Stimulated activated CD4-positive, alpha-beta T cell treated with anti-CD3 and anti-CD28 coated beads, TNF-alpha, amount 100 ng/mL, for 4 hours (primary cell): Measurements from ENCODE around the gene INPP4A.
A peak's percentile ranks its signal among the peaks of the same experiment; 100 is the strongest.

Experiments
- DNase-seq, 3 experiments: peaks; one replicate each; pipeline ENCODE4 v3.0.0-alpha.2; 2020; ENCODE audit warnings: low read depth in 3 of 3

INPP4A gene

DNA sequence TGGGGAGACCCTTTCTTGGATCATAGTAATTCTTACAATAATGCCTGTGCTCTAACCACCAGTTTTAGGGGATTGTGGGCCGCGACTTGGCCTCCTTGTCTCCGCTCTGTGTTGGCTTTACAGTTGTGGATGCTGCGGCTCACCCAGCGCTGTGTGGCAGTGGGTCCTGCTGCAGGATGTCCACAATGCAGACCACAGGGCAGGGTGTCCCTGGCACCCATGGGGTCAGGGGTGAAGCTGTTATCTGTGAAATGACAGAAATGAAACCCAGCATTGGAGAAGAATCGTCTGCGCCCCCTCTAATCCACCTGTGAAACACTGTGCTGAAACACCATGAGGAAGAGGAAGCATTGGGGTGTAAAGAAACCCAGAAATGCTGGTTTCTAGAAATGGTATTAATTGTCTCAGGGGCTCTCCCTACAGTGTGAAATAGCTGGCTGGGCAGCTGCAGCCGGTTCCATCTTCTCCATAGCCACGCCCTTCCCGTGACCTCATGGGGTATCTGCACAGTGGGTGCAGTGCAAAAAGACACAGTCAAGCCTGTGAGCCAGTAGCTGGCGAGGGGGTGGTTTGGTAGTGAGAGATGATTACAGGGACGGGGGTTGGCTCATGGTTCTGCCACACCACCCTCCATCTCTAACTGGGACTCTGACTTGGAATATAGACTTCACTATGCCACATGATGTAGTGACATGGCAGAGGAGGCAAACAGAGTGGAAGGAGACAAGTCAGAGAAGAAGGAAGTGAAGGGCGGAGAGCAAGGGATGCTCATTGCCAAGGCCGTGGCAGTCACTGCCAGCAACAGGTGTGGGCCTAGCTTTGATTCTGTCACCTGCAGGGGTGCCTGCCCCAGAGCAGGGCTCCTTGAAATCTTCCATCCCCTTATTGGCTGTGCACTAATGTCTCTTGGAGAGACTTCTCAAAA is 16.2 kb downstream of the INPP4A start:
- DNase-seq: peak in 1 of 3 experiments; percentile 45

- DNase-seq: no peak
These were observed 16.9 kb downstream of the INPP4A start for GRCh38 chr2:98461498-98462049.

DNA sequence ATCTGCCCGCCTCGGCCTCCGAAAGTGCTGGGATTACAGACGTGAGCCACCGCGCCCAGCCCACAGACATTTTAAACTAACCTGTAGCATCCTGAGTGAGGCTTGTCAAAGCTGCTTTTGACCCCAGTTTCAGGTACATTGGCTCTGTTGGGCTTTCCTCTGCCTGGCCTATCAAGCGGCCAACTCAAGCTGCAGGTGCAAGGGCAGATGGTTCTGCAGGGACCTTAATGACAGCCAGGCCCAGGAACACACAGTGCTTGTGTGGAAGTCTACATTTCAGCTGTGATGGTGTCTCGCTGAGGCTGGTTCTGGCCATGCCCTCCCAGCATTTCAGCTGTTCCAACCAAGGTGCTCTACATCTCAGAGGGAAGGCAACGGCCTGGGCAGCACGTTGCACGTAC is 18.4 kb downstream of the INPP4A start:
- no peak for DNase-seq

- no peak for DNase-seq
These were observed 18.9 kb downstream of the INPP4A start for GRCh38 chr2:98463551-98463971.

DNA sequence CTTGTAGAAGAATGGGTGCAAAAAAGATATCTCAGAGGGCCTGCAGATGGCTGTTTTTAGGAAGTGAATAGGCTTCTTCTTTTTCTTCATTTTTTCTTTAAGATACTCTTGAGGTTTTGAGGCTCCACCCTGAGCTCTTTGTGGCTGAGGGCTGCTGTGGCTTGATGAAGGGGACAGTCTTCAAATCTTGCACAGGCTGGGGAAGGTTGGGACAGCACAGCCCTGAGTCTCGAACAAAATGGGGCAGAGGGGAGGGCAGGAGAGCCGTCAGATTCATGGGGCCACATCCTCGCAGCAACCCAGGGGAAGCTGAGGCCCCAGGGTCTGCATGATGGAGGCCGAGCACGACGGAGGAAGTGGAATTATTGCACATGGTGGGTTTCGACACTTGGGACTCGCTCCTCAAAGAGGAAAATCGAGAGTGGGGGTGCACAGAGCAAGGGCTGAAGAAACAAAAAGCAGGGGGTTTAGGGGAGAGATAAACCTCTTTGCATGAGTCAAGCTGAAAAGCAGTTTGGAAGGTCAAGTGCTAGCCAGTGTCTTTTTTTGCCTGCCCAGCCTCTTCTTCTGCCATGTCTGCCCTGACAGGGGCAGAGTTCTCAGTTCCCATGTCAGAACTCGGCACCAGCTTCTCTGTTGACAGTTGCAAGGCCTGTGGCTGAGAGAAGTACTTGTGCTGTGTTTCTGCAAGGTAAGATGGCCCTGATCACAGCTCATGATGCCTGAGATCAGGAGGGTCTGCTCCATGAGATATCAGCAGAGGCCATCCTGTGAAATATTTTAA is 19.5 kb downstream of the INPP4A start:
- DNase-seq: no peak

- DNase-seq: no peak
These were observed 20.2 kb downstream of the INPP4A start for GRCh38 chr2:98464772-98465310.

DNA sequence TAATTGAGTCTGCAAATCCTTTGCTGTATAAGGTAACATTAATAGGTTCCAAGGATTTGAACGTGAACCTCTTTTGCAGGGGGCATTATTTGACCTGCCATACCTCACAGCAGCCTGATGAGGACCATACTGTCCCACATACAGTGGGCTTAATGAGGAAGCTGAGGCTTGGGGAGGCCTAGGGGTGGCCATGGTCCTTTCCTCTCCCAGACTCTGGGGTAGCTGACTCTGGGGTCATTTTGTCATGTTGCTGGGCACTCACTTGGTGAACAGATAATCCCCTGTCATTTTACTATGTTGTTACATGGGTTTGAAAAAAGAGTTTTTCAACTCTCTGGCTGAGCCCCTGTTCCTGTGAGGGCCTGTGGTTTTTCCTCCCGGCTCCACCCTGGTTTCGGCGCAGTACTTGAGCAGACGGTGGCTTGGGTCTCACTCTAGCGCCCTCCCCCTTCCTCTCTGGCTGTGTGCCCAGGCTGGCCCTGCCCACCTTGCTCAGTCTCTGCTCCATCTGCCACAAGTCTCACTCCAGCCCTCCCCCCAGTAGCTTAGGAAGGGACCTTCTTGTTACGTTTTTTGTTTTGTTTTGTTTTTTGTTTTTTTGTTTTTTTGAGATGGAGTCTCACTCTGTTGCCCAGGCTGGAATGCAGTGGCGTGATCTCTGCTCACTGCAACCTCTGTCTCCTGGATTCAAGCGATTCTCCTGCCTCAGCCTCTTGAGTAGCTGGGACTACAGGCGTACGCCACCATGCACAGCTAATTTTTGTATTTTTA is 21.0 kb downstream of the INPP4A start:
- DNase-seq: no peak

DNA sequence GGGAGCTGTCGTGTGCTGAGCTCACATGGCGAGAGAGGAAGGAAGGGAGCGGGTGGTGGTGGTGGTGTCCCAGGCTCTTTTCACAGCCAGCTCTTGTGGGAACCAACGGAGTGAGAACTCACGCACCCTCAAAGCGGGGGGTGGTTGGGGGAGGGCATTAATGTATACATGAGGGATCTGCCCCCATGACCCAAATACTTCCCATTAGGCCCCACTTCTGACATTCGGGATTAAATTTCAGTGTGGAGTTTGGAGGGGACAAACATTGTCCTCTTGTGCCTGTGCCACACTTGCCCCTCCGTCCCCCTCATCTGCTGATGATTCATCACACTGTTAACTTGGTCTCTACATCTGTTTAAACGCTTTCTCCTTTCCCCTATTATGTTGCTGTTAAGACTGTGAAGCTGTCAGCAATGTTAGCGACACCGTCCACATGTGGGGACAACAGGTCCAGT is 22.5 kb downstream of the INPP4A start:
- no peak for DNase-seq

GRCh38 chr2:98467652-98468051 is 23.0 kb downstream of the INPP4A start:
- DNase-seq: no peak

DNA sequence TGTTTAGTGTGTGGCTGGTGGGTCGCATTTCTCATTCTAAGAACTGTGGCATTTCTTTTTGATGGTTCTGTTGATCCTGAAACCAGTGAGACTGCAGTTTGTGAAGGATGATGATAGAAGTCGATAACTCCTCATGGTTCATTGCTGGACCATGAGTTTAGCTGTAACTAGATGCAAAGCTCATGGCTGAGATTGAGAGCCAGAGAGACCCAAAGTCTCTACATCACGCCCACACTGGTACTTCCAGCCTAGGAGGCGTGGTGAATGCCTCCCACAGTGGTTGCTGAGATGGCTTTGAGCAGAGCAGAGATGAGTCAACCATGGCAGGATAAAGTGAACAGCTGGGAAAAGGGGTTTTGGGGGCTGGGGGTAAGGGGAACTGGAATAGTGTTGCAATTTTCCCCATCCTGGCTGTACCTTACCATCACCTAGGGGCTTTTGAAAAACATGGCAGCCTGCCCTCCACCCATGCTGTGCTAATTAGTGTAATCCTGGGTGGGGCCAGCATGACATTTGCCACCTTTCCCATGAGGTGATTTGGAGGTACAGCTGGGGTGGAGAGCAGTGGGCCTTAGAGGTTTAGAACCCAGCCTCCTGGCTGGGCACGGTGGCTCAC is 24.1 kb downstream of the INPP4A start:
- peak in 1 of 3 experiments; percentile 46 for DNase-seq

GRCh38 chr2:98469862-98470544 is 25.3 kb downstream of the INPP4A start:
- DNase-seq: no peak

GRCh38 chr2:98470851-98471255 is 26.2 kb downstream of the INPP4A start:
- no peak for DNase-seq

DNA sequence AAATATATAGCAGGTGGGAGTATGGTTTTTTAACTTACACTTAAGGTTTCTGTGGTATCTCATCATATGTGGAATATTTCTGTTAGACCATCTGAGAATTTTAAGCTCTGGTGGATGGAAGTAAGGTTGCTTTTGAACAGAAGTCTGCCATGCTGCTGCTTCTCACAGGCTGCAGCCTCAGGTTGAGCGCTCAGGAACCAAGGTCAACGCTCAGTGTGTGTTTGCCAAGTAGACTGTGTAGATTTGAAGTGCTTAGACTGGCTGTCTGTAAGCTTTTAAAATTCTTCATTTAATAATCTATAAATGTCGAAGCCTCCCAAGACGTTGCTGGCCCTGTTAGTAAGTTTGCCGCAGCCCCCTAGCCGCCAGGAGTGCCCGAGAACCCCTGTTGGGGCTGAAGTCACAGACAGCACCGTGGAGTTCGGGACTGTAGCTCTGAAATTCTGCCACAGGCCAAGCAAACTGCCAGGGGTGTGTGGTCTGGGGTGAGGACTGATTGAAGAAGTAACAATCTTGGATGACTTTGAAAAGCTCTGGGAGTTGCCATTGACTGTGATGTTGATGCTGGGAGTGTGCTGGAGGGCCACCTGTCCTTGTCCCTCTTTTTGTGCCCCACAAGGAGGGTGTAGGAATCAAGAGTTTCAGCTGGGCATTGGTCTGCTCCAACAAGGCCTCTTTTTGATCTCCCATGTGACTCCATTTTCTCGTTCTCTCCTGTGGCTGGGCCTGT is 26.9 kb downstream of the INPP4A start:
- no peak for DNase-seq

DNA sequence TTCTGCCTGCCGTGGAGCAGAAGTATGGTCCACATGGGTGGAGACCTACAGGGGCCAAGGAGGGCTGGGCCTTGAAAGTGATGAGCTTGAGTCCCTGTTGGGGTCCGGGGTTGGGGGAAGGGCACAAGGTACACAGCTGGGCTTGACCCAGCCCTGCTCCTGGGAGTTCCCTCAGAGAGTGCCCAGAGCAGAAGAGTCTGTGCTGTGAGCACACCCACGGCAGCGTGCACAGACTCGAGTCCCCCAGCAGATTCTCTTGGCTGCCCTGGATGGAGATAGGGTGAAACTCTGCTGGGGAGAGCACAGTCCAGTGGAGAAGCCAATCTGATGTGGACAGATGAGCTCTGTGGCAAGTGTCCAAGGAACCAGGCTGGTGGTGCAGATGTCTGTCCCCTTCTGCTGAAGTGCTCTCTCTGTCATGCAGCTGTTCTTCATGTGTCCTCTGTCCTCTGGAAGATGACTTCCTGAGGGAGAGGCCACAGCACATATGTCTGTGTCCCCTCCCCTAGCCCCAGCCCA is 27.5 kb downstream of the INPP4A start:
- no peak for DNase-seq

DNA sequence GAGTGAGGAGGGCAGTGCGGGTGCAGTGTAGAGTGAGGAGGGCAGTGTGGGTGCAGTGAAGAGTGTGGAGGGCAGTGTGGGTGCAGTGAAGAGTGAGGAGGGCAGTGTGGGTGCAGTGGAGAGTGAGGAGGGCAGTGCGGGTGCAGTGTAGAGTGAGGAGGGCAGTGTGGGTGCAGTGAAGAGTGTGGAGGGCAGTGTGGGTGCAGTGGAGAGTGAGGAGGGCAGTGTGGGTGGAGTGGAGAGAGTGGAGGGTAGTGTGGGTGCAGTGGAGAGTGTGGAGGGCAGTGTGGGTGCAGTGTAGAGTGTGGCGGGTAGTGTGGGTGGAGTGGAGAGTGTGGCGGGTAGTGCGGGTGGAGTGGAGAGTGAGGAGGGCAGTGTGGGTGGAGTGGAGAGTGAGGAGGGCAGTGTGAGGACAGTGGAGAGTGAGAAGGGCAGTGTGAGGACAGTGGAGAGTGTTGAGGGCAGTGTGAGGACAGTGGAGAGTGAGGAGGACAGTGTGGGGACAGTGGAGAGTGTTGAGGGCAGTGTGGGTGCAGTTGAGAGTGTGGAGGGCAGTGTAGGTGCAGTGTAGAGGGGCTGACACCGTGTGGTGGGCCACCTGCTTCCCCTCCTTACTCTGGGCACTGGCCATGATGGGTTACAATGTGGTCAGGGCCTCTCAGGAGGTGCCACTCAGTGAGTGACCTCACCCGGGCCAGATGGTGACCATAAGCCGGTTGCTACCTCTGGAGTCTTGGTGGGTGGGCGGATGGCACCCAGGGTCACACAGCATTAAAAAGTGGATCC is 28.5 kb downstream of the INPP4A start:
- no peak for DNase-seq

DNA sequence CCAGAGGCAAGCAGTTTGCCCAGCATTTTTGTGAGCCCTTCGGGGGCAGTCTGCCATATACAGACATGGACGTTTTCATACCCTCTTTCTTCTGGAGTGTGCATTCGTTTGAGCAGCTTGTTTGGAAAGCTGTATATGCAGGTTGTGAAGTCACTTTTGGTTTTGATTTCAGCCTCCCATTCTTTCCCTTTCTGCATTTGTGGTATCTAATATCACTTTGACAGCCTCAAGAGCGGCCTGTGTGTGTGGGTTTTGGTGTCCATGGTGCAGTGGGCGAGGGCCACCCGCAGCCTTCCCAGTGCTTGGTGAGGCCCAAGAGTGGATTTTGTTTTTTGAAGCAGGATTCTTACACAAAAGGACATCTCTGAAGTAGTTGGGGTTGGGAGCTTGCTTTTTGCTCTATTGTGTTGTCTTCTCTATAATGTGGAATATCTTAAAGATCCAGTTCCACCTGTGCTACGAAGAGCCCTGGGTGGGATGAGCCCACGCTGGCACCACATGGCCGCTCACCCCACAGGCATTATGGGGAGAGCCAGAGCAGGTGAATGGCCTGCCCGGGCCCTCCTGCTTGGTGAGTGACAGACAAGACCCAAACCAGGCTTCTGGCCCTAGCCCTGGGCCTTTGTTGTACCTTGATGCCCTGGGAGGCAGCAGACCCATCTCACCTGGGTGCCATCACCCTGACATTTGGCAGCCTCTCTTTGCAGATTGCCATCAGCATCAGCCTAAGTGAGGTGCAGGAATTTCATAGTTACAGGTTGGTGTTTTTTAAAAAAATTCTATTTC is 29.5 kb downstream of the INPP4A start:
- no peak for DNase-seq

DNA sequence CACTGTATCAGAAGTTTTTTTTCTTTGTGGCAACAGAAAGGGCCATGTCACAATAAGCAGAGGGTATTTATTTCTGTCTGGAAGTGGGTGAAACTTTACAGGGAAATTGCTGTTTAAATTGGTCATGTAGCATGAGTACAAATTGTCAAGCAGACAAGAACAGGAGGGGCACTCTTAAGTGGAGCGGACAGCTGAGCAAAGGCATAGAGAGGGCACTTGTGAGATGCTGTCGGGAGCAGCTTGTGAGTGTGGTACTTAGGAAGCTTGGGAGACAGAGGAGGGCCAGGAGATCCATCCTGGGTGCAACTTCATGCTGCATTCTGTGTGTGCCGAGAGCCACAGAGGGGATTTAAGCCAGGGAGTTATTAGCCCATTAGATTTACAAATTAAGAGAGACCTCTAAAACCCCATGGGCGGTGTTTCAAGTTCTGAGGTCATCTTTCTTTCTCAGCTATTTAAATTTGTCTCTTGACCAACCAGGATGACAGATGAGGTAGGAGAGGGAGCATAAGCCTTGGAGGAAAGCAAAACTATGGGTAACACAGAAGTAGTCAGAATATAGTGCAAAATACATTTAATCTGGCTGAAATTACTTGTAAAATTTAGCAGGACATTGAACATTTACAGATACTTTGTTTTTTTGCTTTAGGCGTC is 30.4 kb downstream of the INPP4A start:
- DNase-seq: no peak
